GM23338 (cell line): ENCODE results near the gene PDLIM5. TPM values are rescaled to one million over a fixed set of nuclear protein-coding genes. Genes with fewer than 3 reads are reported as not detected.

ENCODE experiments used
- ATAC-seq: fragments of 200-7000 bp; cut with Tn5 transposase; 3 replicates; pipeline ENCODE4 v1.9.1; 2020
- DNase-seq: peaks from one replicate; pipeline ENCODE4 v3.0.0-alpha.2; 2015; ENCODE audit warnings: low spot score
- H2AFZ ChIP-seq: fragments of 200-600 bp; sonication (generic); 2 replicates; pipeline ENCODE4 v1.8.0; 2016; ENCODE audit warnings: antibody characterized with exemption, mild to moderate bottlenecking, moderate library complexity
- H3F3A ChIP-seq: fragments of 200-600 bp; sonication (generic); replicated peaks from 2 replicates; pipeline ENCODE4 v1.8.0; 2017; ENCODE audit warnings: antibody characterized with exemption, mixed run types, low read depth
- H3K27ac ChIP-seq: fragments of 200-600 bp; sonication (generic); 2 replicates; pipeline ENCODE4 v1.6.1; 2016; ENCODE audit warnings: low read depth
- H3K27me3 ChIP-seq: fragments of 200-600 bp; sonication (generic); 2 replicates; pipeline ENCODE4 v1.8.0; 2016; ENCODE audit warnings: mild to moderate bottlenecking, mixed run types, moderate library complexity; ENCODE audit not compliant: insufficient read depth
- H3K36me3 ChIP-seq: fragments of 200-600 bp; sonication (generic); 2 replicates; pipeline ENCODE4 v1.8.0; 2016; ENCODE audit warnings: mild to moderate bottlenecking; ENCODE audit not compliant: insufficient read depth
- H3K4me1 ChIP-seq: fragments of 200-600 bp; sonication (generic); 2 replicates; pipeline ENCODE4 v1.8.0; 2016; ENCODE audit warnings: mild to moderate bottlenecking, moderate library complexity; ENCODE audit not compliant: insufficient read depth
- H3K4me2 ChIP-seq: fragments of 200-600 bp; sonication (generic); 2 replicates; pipeline ENCODE4 v1.7.1; 2017; ENCODE audit warnings: mixed run types
- H3K4me3 ChIP-seq: fragments of 200-600 bp; sonication (generic); 2 replicates; pipeline ENCODE4 v1.6.1; 2016; ENCODE audit warnings: mixed run types
- H3K79me2 ChIP-seq: fragments of 200-600 bp; sonication (generic); replicated peaks from 2 replicates; pipeline ENCODE4 v1.8.0; 2017; ENCODE audit warnings: mild to moderate bottlenecking; ENCODE audit not compliant: insufficient read depth
- H3K9me2 ChIP-seq: fragments of 200-600 bp; sonication (generic); 2 replicates; pipeline ENCODE4 v1.8.0; 2017; ENCODE audit not compliant: insufficient read depth
- H4K20me1 ChIP-seq: fragments of 200-600 bp; sonication (generic); replicated peaks from 2 replicates; pipeline ENCODE4 v1.8.0; 2017; ENCODE audit warnings: mild to moderate bottlenecking; ENCODE audit not compliant: insufficient read depth
- H3K27ac Mint-ChIP-seq: 2 replicates; pipeline ENCODE4 v1.8.0; 2020; ENCODE audit warnings: inconsistent platforms, mild to moderate bottlenecking, moderate library complexity, mixed read lengths
- H3K27me3 Mint-ChIP-seq: 3 replicates; pipeline ENCODE4 v1.8.0; 2022; ENCODE audit warnings: low read depth, mild to moderate bottlenecking, moderate library complexity, mixed read lengths, inconsistent platforms; ENCODE audit not compliant: insufficient read depth, poor library complexity
- H3K36me3 Mint-ChIP-seq: 3 replicates; pipeline ENCODE4 v1.8.0; 2021; ENCODE audit warnings: low read depth, mild to moderate bottlenecking, inconsistent platforms, moderate library complexity, mixed read lengths
- H3K4me1 Mint-ChIP-seq: 3 replicates; pipeline ENCODE4 v1.8.0; 2020; ENCODE audit warnings: mild to moderate bottlenecking, inconsistent platforms, mixed read lengths
- H3K4me3 Mint-ChIP-seq: 3 replicates; pipeline ENCODE4 v1.8.0; 2021; ENCODE audit warnings: moderate library complexity, mild to moderate bottlenecking, inconsistent platforms, mixed read lengths
- H3K9me3 Mint-ChIP-seq: 3 replicates; pipeline ENCODE4 v1.8.0; 2020; ENCODE audit warnings: moderate library complexity, mild to moderate bottlenecking, inconsistent platforms, mixed read lengths
- CREB1 ChIP-seq: fragments of 250-450 bp; sonication (Bioruptor Pico); IDR thresholded peaks from 2 replicates; pipeline ENCODE4 v1.5.0; 2020; ENCODE audit warnings: low read depth, mild to moderate bottlenecking, moderate library complexity
- ETS1 ChIP-seq: IDR thresholded peaks from 2 replicates; pipeline ENCODE4 v1.6.1; 2016; ENCODE audit warnings: antibody characterized with exemption
- EZH2 ChIP-seq: fragments of 200-600 bp; sonication (generic); IDR thresholded peaks from one replicate; pipeline ENCODE4 v1.8.0; 2017; ENCODE audit warnings: antibody characterized with exemption, mild to moderate bottlenecking, low read depth; ENCODE audit not compliant: unreplicated experiment
- EZH2phosphoT487 ChIP-seq: fragments of 200-600 bp; sonication (generic); IDR thresholded peaks from one replicate; pipeline ENCODE4 v1.8.1; 2018; ENCODE audit warnings: antibody characterized with exemption; ENCODE audit not compliant: unreplicated experiment
- JUNB ChIP-seq: IDR thresholded peaks from one replicate; pipeline ENCODE4 v1.6.1; 2016; ENCODE audit warnings: antibody characterized with exemption; ENCODE audit not compliant: unreplicated experiment
- NANOG ChIP-seq: IDR thresholded peaks from 2 replicates; pipeline ENCODE4 v1.6.1; 2016; ENCODE audit warnings: antibody characterized with exemption, borderline replicate concordance
- POLR2AphosphoS5 ChIP-seq: IDR thresholded peaks from 2 replicates; pipeline ENCODE4 v1.6.1; 2016; ENCODE audit warnings: antibody characterized with exemption, low read depth
- STAT1 ChIP-seq: IDR thresholded peaks from one replicate; pipeline ENCODE4 v1.6.1; 2016; ENCODE audit warnings: antibody characterized with exemption; ENCODE audit not compliant: unreplicated experiment
- ZNF114 ChIP-seq: fragments of 250-450 bp; sonication (Bioruptor Pico); IDR thresholded peaks from 2 replicates; pipeline ENCODE4 v1.5.0; 2020; ENCODE audit warnings: mild to moderate bottlenecking, moderate library complexity
- ZNF331 ChIP-seq: fragments of 250-450 bp; sonication (Bioruptor Pico); IDR thresholded peaks from 2 replicates; pipeline ENCODE4 v1.5.0; 2020; ENCODE audit warnings: low read depth, mild to moderate bottlenecking, moderate library complexity
- ZNF462 ChIP-seq: fragments of 250-450 bp; sonication (Bioruptor Pico); IDR thresholded peaks from 2 replicates; pipeline ENCODE4 v1.5.0; 2020; ENCODE audit warnings: mild to moderate bottlenecking, moderate library complexity
- polyA plus RNA-seq: library from polyadenylated mRNA; unstranded; fragments of >200 nt; fragmentation: Nextera tagmentation; extraction: Ambion mirVana; gene quantifications from 2 replicates; pipeline ENCODE4 v1.2.1, GENCODE V29; 2016
- total RNA-seq: library from RNA; depleted of rRNA; stranded (reverse); fragments of >200 nt; shearing (Covaris generic); gene quantifications from 2 replicates; pipeline ENCODE4 v1.2.3, GENCODE V29; 2014
- TF ChIP-seq, protein P1 (sequence below), 2 experiments: fragments of 200-600 bp in 1 of 2; sonication (generic) in 1 of 2; conservative IDR thresholded peaks; 2 replicates each; pipeline versions ENCODE4 v1.5.1 to v1.6.1; 2016 to 2017; ENCODE audit warnings: antibody characterized with exemption in 2 of 2, low read depth in 2 of 2, mild to moderate bottlenecking in 2 of 2, moderate library complexity in 1 of 2
- TF ChIP-seq, protein P2 (sequence below): IDR thresholded peaks from one replicate; pipeline ENCODE4 v1.6.1; 2018; ENCODE audit warnings: antibody characterized with exemption; ENCODE audit not compliant: unreplicated experiment

Gene PDLIM5
- total and polyA plus RNA-seq, 2 experiments from 2014 or later = 45.2 to 53.0 TPM

DNA sequence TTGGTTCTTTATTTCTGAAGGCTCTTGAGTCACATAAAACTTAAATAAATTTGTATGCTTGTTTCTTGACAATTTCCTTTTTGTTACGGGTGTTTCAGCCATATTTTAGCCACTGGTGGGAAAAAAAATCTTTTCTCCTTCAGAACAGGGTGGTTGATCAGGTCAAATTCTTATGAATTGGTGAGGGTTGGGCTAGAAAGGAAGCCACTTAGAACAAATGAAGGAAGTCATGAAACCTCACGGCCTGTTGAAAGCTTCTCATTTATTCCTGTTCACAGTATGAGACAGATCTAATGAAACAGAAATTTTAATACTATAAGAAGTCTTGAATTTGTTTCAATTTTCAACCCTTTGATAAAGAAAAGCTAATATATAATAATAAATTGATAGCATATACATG lies 12.1 kb upstream of the PDLIM5 start:
- Histone ChIP-seq H3F3A (no peaks in the 10 kb centered on the region), H3K36me3 (no peaks in the 10 kb centered on the region), H4K20me1 (no peaks in the 10 kb centered on the region), H3K9me2 (no peaks in the 10 kb centered on the region), H2AFZ (no peak overlapping the region), H3K79me2 (no peaks in the 10 kb centered on the region), H3K4me3 (no peak overlapping the region), H3K4me2 (no peak overlapping the region), H3K27ac (no peak overlapping the region), H3K4me1 (no peaks in the 10 kb centered on the region), H3K27me3 (no peaks in the 10 kb centered on the region)
- H3K27me3 Mint-ChIP-seq = peaks cover 2% of the 10 kb centered on the region
- no peaks in the 10 kb centered on the region for H3K36me3 Mint-ChIP-seq
- DNase-seq (no peak), ATAC-seq (no peak)
- H3K4me3 Mint-ChIP-seq = no peak overlapping the region
- no peak overlapping the region for H3K27ac Mint-ChIP-seq
- no peak for TF ChIP-seq POLR2AphosphoS5
- TF ChIP-seq EZH2 = no peak
- TF ChIP-seq STAT1 = no peak
- no peak for TF ChIP-seq ZNF331
- TF ChIP-seq EZH2phosphoT487 = no peak
- TF ChIP-seq NANOG = no peak
- no peak for TF ChIP-seq ZNF462 (CRISPR knock-in tag)
- TF ChIP-seq, protein P1, sequence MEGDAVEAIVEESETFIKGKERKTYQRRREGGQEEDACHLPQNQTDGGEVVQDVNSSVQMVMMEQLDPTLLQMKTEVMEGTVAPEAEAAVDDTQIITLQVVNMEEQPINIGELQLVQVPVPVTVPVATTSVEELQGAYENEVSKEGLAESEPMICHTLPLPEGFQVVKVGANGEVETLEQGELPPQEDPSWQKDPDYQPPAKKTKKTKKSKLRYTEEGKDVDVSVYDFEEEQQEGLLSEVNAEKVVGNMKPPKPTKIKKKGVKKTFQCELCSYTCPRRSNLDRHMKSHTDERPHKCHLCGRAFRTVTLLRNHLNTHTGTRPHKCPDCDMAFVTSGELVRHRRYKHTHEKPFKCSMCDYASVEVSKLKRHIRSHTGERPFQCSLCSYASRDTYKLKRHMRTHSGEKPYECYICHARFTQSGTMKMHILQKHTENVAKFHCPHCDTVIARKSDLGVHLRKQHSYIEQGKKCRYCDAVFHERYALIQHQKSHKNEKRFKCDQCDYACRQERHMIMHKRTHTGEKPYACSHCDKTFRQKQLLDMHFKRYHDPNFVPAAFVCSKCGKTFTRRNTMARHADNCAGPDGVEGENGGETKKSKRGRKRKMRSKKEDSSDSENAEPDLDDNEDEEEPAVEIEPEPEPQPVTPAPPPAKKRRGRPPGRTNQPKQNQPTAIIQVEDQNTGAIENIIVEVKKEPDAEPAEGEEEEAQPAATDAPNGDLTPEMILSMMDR (conservative IDR thresholded peaks at IDR 0.05; ENCODE audit: low read depth in 2 of 2) = no peak
- no peak for TF ChIP-seq ETS1
- TF ChIP-seq JUNB = no peak
- no peak for TF ChIP-seq CREB1 (CRISPR knock-in tag)
- TF ChIP-seq ZNF114 = no peak
- TF ChIP-seq, protein P2, sequence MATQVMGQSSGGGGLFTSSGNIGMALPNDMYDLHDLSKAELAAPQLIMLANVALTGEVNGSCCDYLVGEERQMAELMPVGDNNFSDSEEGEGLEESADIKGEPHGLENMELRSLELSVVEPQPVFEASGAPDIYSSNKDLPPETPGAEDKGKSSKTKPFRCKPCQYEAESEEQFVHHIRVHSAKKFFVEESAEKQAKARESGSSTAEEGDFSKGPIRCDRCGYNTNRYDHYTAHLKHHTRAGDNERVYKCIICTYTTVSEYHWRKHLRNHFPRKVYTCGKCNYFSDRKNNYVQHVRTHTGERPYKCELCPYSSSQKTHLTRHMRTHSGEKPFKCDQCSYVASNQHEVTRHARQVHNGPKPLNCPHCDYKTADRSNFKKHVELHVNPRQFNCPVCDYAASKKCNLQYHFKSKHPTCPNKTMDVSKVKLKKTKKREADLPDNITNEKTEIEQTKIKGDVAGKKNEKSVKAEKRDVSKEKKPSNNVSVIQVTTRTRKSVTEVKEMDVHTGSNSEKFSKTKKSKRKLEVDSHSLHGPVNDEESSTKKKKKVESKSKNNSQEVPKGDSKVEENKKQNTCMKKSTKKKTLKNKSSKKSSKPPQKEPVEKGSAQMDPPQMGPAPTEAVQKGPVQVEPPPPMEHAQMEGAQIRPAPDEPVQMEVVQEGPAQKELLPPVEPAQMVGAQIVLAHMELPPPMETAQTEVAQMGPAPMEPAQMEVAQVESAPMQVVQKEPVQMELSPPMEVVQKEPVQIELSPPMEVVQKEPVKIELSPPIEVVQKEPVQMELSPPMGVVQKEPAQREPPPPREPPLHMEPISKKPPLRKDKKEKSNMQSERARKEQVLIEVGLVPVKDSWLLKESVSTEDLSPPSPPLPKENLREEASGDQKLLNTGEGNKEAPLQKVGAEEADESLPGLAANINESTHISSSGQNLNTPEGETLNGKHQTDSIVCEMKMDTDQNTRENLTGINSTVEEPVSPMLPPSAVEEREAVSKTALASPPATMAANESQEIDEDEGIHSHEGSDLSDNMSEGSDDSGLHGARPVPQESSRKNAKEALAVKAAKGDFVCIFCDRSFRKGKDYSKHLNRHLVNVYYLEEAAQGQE = no peak
- peaks cover 3% of the 10 kb centered on the region; the same call in 2 of the 3 replicates for H3K4me1 Mint-ChIP-seq
- peaks cover under 1% of the 10 kb centered on the region; the same call in 1 of the 3 replicates for H3K9me3 Mint-ChIP-seq
